GM23338 (cell line): ENCODE data around the gene TLCD5. TPM values are rescaled to one million over a fixed set of nuclear protein-coding genes. Genes with fewer than 3 reads are reported as not detected.

ENCODE experiments used
- ATAC-seq: fragments of 200-7000 bp; cut with Tn5 transposase; 3 replicates; pipeline ENCODE4 v1.9.1; 2020
- DNase-seq: peaks from one replicate; pipeline ENCODE4 v3.0.0-alpha.2; 2015; ENCODE audit warnings: low spot score
- H2AFZ ChIP-seq: fragments of 200-600 bp; sonication (generic); 2 replicates; pipeline ENCODE4 v1.8.0; 2016; ENCODE audit warnings: antibody characterized with exemption, mild to moderate bottlenecking, moderate library complexity
- H3F3A ChIP-seq: fragments of 200-600 bp; sonication (generic); replicated peaks from 2 replicates; pipeline ENCODE4 v1.8.0; 2017; ENCODE audit warnings: antibody characterized with exemption, mixed run types, low read depth
- H3K27ac ChIP-seq: fragments of 200-600 bp; sonication (generic); 2 replicates; pipeline ENCODE4 v1.6.1; 2016; ENCODE audit warnings: low read depth
- H3K27me3 ChIP-seq: fragments of 200-600 bp; sonication (generic); 2 replicates; pipeline ENCODE4 v1.8.0; 2016; ENCODE audit warnings: mild to moderate bottlenecking, mixed run types, moderate library complexity; ENCODE audit not compliant: insufficient read depth
- H3K36me3 ChIP-seq: fragments of 200-600 bp; sonication (generic); 2 replicates; pipeline ENCODE4 v1.8.0; 2016; ENCODE audit warnings: mild to moderate bottlenecking; ENCODE audit not compliant: insufficient read depth
- H3K4me1 ChIP-seq: fragments of 200-600 bp; sonication (generic); 2 replicates; pipeline ENCODE4 v1.8.0; 2016; ENCODE audit warnings: mild to moderate bottlenecking, moderate library complexity; ENCODE audit not compliant: insufficient read depth
- H3K4me2 ChIP-seq: fragments of 200-600 bp; sonication (generic); 2 replicates; pipeline ENCODE4 v1.7.1; 2017; ENCODE audit warnings: mixed run types
- H3K4me3 ChIP-seq: fragments of 200-600 bp; sonication (generic); 2 replicates; pipeline ENCODE4 v1.6.1; 2016; ENCODE audit warnings: mixed run types
- H3K79me2 ChIP-seq: fragments of 200-600 bp; sonication (generic); replicated peaks from 2 replicates; pipeline ENCODE4 v1.8.0; 2017; ENCODE audit warnings: mild to moderate bottlenecking; ENCODE audit not compliant: insufficient read depth
- H3K9me2 ChIP-seq: fragments of 200-600 bp; sonication (generic); 2 replicates; pipeline ENCODE4 v1.8.0; 2017; ENCODE audit not compliant: insufficient read depth
- H4K20me1 ChIP-seq: fragments of 200-600 bp; sonication (generic); replicated peaks from 2 replicates; pipeline ENCODE4 v1.8.0; 2017; ENCODE audit warnings: mild to moderate bottlenecking; ENCODE audit not compliant: insufficient read depth
- H3K27ac Mint-ChIP-seq: 2 replicates; pipeline ENCODE4 v1.8.0; 2020; ENCODE audit warnings: inconsistent platforms, mild to moderate bottlenecking, moderate library complexity, mixed read lengths
- H3K27me3 Mint-ChIP-seq: 3 replicates; pipeline ENCODE4 v1.8.0; 2022; ENCODE audit warnings: low read depth, mild to moderate bottlenecking, moderate library complexity, mixed read lengths, inconsistent platforms; ENCODE audit not compliant: insufficient read depth, poor library complexity
- H3K36me3 Mint-ChIP-seq: 3 replicates; pipeline ENCODE4 v1.8.0; 2021; ENCODE audit warnings: low read depth, mild to moderate bottlenecking, inconsistent platforms, moderate library complexity, mixed read lengths
- H3K4me1 Mint-ChIP-seq: 3 replicates; pipeline ENCODE4 v1.8.0; 2020; ENCODE audit warnings: mild to moderate bottlenecking, inconsistent platforms, mixed read lengths
- H3K4me3 Mint-ChIP-seq: 3 replicates; pipeline ENCODE4 v1.8.0; 2021; ENCODE audit warnings: moderate library complexity, mild to moderate bottlenecking, inconsistent platforms, mixed read lengths
- H3K9me3 Mint-ChIP-seq: 3 replicates; pipeline ENCODE4 v1.8.0; 2020; ENCODE audit warnings: moderate library complexity, mild to moderate bottlenecking, inconsistent platforms, mixed read lengths
- JUNB ChIP-seq: IDR thresholded peaks from one replicate; pipeline ENCODE4 v1.6.1; 2016; ENCODE audit warnings: antibody characterized with exemption; ENCODE audit not compliant: unreplicated experiment
- ZNF114 ChIP-seq: fragments of 250-450 bp; sonication (Bioruptor Pico); IDR thresholded peaks from 2 replicates; pipeline ENCODE4 v1.5.0; 2020; ENCODE audit warnings: mild to moderate bottlenecking, moderate library complexity
- polyA plus RNA-seq: library from polyadenylated mRNA; unstranded; fragments of >200 nt; fragmentation: Nextera tagmentation; extraction: Ambion mirVana; gene quantifications from 2 replicates; pipeline ENCODE4 v1.2.1, GENCODE V29; 2016
- total RNA-seq: library from RNA; depleted of rRNA; stranded (reverse); fragments of >200 nt; shearing (Covaris generic); gene quantifications from 2 replicates; pipeline ENCODE4 v1.2.3, GENCODE V29; 2014
- TF ChIP-seq, protein P1 (sequence below), 2 experiments: fragments of 200-600 bp in 1 of 2; sonication (generic) in 1 of 2; conservative IDR thresholded peaks; 2 replicates each; pipeline versions ENCODE4 v1.5.1 to v1.6.1; 2016 to 2017; ENCODE audit warnings: antibody characterized with exemption in 2 of 2, low read depth in 2 of 2, mild to moderate bottlenecking in 2 of 2, moderate library complexity in 1 of 2
- TF ChIP-seq, protein P2 (sequence below): fragments of 250-450 bp; sonication (Bioruptor Pico); IDR thresholded peaks from 2 replicates; pipeline ENCODE4 v1.5.0; 2020; ENCODE audit warnings: mild to moderate bottlenecking, moderate library complexity

The TLCD5 gene
- total and polyA plus RNA-seq, 2 experiments from 2014 or later: 5.2 to 10.0 TPM

DNA sequence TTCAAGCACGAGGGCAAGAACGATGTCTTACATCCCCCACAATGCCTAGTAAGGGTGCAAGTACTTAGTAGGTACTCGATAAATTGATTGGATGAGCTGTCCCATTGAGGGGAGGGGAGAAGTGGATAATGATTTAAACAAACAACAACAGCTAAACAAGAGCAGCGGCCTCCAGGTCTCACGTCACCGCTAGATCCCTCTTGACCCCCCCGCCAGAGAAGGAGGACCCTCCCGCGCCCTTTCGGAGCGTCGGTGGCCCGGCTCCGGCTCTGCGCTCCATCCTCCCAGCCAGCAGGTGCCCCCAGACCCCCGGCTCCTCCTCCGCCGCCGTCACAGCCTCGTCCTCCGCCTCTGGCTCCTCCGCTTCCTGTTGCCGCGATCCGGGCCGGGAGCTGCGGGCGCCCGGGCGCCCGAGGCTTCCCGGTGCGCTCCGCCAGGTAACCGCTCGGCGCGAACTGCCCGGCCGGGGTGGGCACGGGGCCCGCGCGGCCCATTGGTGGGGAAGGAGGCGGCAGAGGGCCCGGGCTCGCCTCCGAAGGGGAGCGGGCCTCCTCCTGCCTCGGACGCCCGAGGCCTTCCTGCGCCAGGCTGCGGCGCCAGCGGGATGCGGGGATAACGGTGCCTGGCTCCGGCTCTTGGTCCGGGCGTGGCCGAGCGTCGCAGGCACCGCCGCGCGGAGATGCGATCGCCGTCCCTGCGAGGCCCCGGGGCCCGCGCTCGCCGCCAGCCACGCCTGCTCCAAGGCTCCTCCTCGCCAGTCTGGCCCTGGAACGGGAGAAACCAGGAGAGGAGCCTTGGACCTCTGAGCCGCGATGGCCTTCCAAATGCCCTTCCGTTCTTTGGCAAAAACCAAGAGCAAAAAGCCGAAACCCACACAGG, at the start of gene TLCD5 (continued):
- TF ChIP-seq, protein P1, sequence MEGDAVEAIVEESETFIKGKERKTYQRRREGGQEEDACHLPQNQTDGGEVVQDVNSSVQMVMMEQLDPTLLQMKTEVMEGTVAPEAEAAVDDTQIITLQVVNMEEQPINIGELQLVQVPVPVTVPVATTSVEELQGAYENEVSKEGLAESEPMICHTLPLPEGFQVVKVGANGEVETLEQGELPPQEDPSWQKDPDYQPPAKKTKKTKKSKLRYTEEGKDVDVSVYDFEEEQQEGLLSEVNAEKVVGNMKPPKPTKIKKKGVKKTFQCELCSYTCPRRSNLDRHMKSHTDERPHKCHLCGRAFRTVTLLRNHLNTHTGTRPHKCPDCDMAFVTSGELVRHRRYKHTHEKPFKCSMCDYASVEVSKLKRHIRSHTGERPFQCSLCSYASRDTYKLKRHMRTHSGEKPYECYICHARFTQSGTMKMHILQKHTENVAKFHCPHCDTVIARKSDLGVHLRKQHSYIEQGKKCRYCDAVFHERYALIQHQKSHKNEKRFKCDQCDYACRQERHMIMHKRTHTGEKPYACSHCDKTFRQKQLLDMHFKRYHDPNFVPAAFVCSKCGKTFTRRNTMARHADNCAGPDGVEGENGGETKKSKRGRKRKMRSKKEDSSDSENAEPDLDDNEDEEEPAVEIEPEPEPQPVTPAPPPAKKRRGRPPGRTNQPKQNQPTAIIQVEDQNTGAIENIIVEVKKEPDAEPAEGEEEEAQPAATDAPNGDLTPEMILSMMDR (conservative IDR thresholded peaks at IDR 0.05; ENCODE audit: low read depth in 2 of 2): peak in 1 of 2 experiments; percentile 55; a peak in 3 of 4 replicates

DNA sequence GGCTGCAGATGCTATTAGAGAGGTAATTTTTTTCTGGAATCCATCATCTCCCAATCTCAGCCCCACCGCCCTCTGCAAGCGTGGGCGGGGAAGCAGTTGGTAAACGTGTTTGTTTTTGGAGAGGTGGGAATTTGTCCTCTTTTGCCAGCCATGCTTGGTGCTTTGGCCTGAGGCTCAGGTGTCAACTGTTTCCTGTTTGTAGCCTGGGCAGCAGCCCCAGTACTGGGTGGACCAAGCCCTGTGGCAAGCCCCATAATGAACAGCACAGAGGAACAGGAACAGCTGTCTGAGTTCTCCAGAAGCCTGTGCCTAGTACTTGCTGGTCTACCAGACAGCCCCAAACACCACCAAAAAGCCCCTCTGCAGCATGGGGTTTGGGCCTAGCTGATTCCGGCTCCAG, 45.6 kb upstream of the TLCD5 start:
- no peaks in the 10 kb centered on the region for H4K20me1 ChIP-seq
- peaks cover 7% of the 10 kb centered on the region for H3K4me1 ChIP-seq
- DNase-seq (no peak), ATAC-seq (no peak)
- no peaks in the 10 kb centered on the region for H3K79me2 ChIP-seq
- no peak for TF ChIP-seq JUNB
- no peak overlapping the region for H3K4me3 Mint-ChIP-seq
- H3K9me3 Mint-ChIP-seq: no peaks in the 10 kb centered on the region; the same call in 2 of the 3 replicates
- no peak overlapping the region for H3K4me3 ChIP-seq
- H2AFZ ChIP-seq: no peak overlapping the region
- no peak overlapping the region for H3K27ac ChIP-seq
- H3K27ac Mint-ChIP-seq: no peak overlapping the region
- peaks cover 8% of the 10 kb centered on the region for H3K4me1 Mint-ChIP-seq
- no peaks in the 10 kb centered on the region for H3K9me2 ChIP-seq
- no peaks in the 10 kb centered on the region for H3K36me3 Mint-ChIP-seq
- no peak overlapping the region for H3K4me2 ChIP-seq
- no peaks in the 10 kb centered on the region for H3K27me3 ChIP-seq
- H3K27me3 Mint-ChIP-seq: peaks cover 10% of the 10 kb centered on the region
- no peaks in the 10 kb centered on the region for H3F3A ChIP-seq
- no peaks in the 10 kb centered on the region for H3K36me3 ChIP-seq

DNA sequence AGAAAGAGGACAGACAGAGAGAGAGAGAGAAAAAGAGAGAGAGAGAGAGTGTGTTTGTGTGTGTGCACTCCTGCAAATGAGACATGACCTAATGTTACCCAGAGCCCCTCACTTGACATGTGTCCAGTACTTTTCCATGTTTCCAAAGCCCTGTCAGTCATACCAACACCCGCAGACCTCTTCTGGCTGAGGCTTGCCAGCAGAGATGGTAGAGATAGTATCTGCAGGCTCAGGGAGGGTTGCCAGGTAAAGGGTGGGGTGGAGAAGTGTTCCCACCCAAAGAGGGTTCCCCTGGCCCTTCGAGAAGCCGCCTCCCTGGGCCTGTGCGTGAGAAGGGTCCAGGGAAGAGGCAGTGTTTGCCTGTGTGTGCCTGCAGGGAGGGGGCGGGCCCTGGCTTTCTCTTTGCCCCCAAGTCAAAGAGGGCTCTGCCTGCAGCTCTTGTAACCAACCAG, 44.5 kb upstream of the TLCD5 start:
- no peak overlapping the region for H3K27ac ChIP-seq
- TF ChIP-seq, protein P2, sequence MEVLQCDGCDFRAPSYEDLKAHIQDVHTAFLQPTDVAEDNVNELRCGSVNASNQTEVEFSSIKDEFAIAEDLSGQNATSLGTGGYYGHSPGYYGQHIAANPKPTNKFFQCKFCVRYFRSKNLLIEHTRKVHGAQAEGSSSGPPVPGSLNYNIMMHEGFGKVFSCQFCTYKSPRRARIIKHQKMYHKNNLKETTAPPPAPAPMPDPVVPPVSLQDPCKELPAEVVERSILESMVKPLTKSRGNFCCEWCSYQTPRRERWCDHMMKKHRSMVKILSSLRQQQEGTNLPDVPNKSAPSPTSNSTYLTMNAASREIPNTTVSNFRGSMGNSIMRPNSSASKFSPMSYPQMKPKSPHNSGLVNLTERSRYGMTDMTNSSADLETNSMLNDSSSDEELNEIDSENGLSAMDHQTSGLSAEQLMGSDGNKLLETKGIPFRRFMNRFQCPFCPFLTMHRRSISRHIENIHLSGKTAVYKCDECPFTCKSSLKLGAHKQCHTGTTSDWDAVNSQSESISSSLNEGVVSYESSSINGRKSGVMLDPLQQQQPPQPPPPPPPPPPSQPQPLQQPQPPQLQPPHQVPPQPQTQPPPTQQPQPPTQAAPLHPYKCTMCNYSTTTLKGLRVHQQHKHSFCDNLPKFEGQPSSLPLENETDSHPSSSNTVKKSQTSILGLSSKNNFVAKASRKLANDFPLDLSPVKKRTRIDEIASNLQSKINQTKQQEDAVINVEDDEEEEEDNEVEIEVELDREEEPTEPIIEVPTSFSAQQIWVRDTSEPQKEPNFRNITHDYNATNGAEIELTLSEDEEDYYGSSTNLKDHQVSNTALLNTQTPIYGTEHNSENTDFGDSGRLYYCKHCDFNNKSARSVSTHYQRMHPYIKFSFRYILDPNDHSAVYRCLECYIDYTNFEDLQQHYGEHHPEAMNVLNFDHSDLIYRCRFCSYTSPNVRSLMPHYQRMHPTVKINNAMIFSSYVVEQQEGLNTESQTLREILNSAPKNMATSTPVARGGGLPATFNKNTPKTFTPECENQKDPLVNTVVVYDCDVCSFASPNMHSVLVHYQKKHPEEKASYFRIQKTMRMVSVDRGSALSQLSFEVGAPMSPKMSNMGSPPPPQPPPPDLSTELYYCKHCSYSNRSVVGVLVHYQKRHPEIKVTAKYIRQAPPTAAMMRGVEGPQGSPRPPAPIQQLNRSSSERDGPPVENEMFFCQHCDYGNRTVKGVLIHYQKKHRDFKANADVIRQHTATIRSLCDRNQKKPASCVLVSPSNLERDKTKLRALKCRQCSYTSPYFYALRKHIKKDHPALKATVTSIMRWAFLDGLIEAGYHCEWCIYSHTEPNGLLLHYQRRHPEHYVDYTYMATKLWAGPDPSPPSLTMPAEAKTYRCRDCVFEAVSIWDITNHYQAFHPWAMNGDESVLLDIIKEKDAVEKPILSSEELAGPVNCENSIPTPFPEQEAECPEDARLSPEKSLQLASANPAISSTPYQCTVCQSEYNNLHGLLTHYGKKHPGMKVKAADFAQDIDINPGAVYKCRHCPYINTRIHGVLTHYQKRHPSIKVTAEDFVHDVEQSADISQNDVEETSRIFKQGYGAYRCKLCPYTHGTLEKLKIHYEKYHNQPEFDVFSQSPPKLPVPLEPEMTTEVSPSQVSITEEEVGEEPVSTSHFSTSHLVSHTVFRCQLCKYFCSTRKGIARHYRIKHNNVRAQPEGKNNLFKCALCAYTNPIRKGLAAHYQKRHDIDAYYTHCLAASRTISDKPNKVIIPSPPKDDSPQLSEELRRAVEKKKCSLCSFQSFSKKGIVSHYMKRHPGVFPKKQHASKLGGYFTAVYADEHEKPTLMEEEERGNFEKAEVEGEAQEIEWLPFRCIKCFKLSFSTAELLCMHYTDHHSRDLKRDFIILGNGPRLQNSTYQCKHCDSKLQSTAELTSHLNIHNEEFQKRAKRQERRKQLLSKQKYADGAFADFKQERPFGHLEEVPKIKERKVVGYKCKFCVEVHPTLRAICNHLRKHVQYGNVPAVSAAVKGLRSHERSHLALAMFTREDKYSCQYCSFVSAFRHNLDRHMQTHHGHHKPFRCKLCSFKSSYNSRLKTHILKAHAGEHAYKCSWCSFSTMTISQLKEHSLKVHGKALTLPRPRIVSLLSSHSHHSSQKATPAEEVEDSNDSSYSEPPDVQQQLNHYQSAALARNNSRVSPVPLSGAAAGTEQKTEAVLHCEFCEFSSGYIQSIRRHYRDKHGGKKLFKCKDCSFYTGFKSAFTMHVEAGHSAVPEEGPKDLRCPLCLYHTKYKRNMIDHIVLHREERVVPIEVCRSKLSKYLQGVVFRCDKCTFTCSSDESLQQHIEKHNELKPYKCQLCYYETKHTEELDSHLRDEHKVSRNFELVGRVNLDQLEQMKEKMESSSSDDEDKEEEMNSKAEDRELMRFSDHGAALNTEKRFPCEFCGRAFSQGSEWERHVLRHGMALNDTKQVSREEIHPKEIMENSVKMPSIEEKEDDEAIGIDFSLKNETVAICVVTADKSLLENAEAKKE (CRISPR knock-in tag): no peak
- TF ChIP-seq ZNF114: no peak
- H3K4me1 Mint-ChIP-seq: peaks cover 6% of the 10 kb centered on the region
- DNase-seq (no peak), ATAC-seq (peak; percentile 46)
- H3K79me2 ChIP-seq: no peaks in the 10 kb centered on the region
- H3K27me3 Mint-ChIP-seq: peaks cover 10% of the 10 kb centered on the region
- H4K20me1 ChIP-seq: no peaks in the 10 kb centered on the region
- no peaks in the 10 kb centered on the region for H3F3A ChIP-seq
- H3K27me3 ChIP-seq: no peaks in the 10 kb centered on the region
- H3K27ac Mint-ChIP-seq: no peak overlapping the region
- H3K9me2 ChIP-seq: no peaks in the 10 kb centered on the region
- no peaks in the 10 kb centered on the region for H3K36me3 Mint-ChIP-seq
- no peaks in the 10 kb centered on the region; the same call in 2 of the 3 replicates for H3K9me3 Mint-ChIP-seq
- H3K4me3 ChIP-seq: no peak overlapping the region
- no peak overlapping the region; the same call in 2 of the 3 replicates for H3K4me3 Mint-ChIP-seq
- peak overlapping the region; percentile 43; the same call in 1 of the 2 replicates for H2AFZ ChIP-seq
- peaks cover 7% of the 10 kb centered on the region for H3K4me1 ChIP-seq
- H3K36me3 ChIP-seq: no peaks in the 10 kb centered on the region
- H3K4me2 ChIP-seq: no peak overlapping the region
